ENCODE measurements around the gene MCHR1. TPM values are rescaled to one million over a fixed set of nuclear protein-coding genes. Genes with fewer than 3 reads are reported as not detected.
"Not testable (repeated sequence)": the region's sequence is repeated elsewhere in the genome, so short reads cannot be mapped to it uniquely, and the experiment has no call there.

Gene MCHR1
- total RNA-seq, 1 experiment from 2014 or later = not detected

DNA sequence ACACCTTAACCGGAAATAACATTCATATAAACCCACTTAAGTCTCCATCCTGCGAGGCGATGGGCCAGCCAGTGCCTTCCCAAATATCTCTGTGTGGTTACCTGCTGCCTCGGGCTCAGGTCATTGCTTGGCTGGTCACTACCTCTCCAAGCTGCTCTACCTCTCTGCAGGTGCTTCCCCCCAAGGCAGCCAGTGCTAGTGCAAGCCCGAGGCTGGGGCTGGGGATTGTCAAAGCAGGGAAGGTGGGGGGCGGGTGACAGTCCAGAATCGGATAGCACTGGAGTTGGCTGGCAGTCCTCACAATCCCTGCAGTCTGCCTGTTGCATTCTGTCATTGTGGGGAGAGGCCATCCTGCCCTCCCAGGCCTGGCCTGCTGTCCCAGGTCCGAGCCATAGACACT lies 11.1 kb downstream of the MCHR1 start:
- no peak for DNase-seq (ENCODE audit: low read depth)

DNA sequence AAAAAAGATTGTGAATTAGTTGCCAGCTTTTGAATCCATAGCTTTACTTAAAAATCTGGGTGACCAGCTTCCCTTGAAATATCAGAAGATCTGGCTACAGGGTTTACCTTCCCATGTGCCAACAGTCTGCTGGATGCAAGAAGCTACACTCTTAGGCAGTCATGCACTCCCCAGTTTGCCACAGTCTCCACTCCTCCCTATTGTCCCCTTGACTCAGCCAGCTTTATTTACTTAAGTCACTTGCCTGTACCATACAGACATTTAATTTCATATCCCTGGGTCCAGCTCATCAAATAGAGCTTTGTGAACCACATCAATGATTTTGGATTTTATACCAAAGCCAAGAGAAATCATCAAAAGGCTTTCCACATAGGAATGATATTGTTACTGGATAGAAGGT lies 12.2 kb downstream of the MCHR1 start:
- DNase-seq (ENCODE audit: low read depth) = no peak

DNA sequence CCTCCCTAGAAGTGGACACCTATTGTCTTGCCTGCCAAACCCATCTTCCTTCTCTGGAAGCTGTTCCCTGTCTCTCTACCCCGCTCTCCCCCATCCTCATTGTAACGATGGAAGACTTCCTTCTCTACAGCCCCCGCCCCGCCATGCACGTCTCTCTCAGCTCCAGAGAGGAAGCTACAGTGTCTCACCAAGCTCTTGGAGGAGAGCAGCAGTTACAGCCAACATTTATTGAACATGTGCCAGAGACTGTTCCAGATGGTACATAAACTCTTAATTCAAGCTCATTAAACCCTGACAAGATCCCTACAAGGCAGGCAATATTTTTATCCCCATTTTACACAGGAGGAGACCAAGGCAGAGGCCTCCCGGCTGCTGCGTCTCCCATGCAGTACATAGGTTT lies 15.1 kb downstream of the MCHR1 start:
- DNase-seq (ENCODE audit: low read depth) = no peak

DNA sequence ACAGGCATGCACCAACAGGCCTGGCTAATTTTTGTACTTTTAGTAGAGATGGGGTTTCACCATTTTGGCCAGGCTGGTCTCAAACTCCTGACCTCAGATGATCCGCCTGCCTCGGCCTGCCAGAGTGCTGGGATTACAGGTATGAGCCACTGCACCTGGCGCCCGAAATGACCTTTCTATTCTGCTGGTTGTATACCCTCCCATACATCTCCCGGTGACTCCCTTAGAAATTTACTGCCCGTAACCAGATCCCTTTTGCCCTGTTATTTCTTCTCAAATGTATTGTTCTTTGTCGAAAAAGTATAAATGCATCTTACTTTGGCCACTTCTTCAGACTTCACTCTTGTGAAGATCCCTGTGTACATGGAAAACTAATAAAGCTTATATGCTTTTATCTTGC lies 22.0 kb downstream of the MCHR1 start:
- no peak for DNase-seq (ENCODE audit: low read depth)

DNA sequence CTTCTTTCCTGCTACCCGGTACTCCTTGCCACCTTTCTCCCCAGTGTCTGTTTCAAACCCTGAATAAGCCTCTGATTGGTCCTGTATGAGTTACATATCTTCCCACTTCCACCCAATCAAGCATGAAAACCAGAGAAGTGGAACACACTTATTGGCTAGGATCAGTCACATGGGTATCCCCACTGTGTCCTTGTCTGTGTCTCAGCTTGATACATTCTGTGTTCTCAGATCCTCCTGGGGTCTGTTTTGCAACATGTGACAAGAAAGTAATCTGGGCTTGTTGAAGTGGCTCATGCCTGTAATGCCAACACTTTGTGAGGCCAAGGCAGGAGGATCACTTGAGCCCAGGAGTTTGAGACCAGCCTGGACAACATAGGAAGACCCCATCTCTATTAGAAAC lies 23.9 kb downstream of the MCHR1 start:
- DNase-seq (ENCODE audit: low read depth) = no peak

DNA sequence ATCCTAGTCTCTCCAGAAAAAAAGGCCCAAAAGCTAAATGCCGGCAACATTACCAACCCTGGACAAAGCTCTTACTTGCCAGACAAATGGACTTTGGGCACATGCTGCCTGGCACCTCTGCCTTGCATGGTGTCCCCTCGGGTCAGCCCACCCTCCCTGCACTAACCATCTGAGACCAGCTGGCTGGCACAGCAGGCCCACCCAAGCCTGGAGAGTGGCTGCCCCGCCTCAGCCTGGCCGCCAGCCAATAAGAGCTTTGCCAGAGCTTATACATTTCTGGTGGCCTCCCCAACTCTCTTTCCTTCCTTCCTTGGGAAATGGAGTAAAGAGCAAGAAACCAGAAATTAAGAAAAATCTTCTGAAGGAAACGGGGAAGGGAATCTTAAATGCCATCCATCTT lies 24.5 kb downstream of the MCHR1 start:
- DNase-seq (ENCODE audit: low read depth) = no peak

DNA sequence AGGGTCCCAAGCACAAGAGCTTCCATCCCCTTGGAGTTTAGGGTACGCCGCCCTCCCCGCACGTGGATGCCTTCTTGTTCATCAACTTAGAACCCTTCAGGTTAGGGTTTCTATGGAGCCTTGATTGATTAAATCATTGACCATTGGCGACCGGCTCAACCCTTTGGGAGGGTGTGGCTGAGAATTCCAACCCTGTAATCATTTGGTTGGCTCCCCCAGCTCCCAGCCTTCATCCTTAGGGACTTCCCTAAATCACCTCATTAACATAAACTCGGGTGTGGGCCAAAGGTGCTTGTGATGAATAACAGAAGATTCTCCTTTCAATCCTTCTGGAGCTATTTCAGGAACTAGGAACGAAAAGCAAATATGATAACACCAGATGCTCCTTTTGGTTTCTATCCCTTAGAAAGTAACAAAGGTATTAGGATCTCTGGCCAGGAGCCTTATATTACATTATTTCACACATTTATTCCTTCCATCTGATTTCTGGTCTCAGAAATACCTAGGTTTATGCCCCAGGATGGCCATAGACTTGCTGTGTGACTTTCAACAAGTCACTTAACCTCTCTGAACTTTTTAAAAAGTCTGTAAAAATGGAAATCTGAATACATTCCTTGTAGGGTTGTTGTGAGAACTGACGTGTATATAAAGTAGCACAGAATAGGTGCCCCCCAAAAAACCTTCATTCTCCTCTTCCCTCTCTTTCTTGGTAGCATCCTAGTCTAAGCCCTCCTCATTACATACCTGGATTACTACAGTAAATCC lies 26.8 kb downstream of the MCHR1 start:
- DNase-seq (ENCODE audit: low read depth) = no peak

DNA sequence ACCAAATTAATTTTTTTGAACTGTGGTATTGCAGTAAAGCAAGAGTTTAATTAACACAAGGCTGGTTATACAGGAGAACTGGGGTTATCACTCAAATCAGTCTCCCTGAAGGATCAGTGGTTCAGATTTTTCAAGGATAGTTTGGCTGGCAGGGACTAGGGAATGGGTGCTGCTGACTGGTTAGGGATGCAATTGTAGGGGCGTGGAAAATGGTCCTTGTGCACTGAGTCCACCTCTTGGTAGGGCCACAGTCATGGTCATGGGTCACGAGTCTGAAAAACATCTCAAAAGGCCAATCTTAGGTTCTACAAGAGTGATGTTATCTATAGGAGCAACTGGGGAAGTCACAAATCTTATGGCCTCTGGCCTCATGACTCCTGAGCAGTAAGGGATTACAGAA lies 27.9 kb downstream of the MCHR1 start:
- DNase-seq (ENCODE audit: low read depth) = no peak

DNA sequence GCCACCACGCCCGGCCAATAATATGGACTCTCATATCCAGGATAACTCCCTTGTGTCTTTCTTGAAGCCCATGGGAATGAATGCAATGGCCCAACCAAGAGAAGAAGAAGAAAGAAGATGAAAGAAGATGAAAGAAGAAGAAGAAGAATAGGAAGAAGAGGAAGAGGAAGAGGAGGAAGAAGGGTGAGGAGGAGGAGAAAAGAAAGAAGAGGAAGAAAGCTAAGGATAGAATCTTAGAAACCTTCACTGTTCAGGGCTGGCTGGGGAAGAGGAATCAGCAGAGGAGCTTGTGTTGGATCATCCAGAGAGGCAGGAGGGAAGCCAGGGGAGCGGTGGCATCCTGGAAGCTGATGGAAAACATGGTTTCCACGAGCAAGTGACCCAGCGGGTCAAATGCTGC lies 28.9 kb downstream of the MCHR1 start:
- no peak for DNase-seq (ENCODE audit: low read depth)

DNA sequence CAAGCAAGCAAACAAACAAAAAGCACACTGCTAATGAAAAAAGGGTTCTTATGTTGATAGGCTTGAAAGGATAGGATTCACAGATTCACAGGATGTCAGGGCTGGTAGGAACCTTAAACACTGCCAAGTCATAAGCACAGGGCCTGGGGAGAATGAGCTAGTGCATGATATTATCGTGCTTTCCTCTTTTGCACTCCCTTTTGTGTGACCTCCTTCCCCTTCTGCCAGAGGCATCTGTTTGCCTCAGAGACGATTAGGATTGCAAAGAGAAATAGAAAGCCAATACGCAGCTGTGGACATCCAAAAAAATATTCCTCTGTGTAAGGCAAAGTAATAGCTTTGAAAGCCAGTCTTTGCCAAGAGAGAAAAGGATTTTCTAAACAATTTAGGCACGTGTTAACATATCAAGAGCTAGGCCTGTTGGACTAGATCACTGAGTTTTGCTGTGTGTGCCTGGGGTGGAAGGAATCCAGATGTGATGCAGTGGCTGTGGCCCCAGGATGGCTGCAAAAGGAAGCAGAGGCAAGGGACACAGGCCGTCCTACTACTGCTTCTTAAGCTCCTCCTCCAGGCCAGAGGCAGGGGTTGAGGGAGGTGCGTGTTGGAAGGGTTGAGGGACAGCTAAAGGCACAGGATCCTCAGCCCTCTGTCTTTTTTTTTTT lies 30.6 kb downstream of the MCHR1 start:
- DNase-seq (ENCODE audit: low read depth) = no peak

DNA sequence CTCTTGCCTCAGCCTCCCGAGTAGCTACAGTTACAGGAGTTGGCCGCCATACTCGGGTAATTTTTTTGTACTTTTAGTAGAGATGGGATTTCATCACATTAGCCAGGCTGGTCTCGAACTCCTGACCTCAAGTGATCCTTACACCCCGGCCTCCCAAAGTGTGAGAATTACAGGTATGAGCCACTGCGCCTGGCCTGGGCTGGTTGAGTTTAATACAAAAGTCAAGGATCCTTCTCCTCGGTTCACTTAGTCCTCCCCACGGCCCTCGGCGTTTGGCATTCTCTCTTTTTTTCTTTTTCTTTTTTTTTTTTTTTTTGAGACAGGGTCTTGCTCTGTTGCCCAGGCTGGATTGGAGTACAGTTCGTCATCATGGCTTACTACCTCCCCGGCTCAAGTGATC lies 33.0 kb downstream of the MCHR1 start:
- no peak for DNase-seq (ENCODE audit: low read depth)

DNA sequence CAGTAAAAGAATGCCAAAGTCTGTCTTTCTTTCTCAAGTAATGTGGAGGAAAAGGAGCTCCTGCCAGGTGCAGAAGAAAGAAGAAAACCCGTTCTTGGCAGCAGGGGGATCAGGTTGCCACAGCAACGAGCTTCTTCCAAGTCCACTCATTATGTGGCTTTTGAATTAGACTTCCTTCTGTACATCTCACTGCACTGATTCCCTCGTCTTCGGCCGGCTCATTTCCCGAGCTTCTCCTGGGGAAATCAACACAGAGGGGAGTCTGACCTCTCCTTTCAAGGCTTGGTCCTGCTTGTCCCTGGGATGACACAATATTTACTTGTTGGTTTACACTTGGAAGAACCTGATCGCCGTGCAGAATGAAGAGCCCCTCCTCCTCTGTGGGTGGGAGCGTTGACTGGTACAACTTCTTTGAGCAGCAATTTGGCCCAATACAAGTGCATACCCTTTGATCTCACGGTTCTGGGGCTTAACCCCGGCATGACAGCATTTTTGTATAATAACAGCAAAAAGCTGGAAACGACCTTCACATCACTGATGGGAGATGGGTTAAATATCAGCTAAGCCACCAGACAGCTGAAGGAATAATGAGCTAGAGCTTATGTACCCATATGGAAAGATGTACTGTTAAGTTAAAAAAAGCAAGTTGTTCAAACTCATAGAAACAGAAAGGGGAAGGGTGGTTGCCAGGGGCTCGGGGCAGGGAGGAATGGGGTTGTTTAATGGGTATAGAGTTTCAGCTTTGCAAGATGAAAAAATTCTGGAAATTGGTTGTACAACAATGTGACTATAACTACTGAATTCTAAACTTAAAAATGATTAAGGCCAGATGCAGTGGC lies 35.4 kb downstream of the MCHR1 start:
- DNase-seq (ENCODE audit: low read depth) = peak; percentile 49

DNA sequence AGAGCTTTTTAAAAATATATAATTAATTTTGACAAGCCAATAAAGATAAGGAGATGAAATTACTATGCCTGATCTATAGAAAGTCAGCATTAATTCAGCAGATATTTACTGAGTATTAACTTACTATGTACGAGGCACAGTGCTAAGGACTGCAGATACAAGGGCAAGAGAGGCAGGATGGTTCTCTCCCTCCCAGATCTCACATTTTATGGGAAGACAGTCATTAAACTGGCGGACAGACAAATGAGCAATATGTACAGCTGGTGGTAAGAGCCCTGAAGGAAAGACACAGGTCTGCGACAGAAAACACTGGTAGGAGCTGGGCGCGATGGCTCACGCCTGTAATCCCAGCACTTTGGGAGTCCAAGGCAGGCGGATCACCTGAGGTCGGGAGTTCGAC lies 36.8 kb downstream of the MCHR1 start:
- DNase-seq (ENCODE audit: low read depth) = no peak

DNA sequence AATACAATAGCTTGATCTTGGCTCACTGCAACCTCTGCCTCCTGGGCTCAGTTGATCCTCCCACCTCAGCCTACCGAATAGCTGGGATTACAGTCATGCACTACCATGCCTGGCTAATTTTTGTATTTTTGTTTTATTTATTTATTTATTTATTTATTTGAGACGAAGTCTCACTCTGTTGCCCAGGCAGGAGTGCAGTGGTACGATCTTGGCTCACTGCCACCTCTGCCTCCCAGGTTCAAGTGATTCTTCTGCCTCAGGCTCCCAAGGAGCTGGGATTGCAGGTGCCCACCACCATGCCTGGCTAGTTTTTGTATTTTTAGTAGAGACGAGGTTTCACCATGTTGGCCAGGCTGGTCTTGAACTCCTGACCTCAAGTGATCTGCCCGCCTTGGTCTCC lies 38.4 kb downstream of the MCHR1 start:
- DNase-seq (ENCODE audit: low read depth) = not testable (repeated sequence)

DNA sequence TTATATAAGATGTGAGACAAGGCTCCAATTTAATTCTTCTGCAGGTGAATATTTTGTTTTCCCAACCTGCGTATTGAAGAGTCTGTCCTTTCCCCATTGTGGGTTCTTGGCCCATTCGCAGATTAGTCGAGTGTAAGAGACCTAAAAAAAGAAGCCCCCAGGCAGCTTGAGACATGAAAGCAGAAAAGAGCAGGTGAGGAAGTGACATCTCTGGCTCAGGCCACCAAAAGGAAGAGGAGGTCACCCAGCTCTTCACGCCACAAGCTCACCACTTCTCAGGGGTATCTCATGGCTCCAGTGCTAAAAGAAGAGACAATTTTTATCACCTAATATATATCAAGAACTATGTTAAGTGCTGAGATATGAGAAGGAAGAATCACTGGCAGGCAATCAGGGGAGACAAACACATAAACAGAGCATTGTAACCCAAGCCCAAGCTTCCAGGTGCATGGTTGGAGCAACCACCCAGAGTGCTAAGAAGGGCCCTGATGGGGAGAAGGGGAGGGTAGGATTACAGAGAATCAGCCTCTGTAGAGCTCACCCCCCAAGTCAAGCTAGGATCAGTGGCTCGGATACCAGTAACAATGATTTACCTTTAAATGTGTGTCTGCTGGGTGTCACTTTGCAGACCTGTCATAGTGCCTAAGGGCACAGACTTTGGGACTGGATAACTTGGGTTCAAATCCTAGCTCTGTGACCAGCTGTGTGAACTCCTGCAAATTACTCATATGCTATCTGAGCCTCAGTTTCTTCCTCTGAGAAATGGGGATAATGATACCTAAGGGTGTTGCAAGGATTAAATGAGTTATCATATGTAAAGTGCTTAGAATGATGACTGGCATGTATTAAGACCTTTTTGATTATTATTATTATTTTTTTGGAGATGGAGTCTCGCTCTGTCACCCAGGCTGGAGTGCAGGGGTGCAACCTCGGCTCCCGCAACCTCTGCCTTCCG lies 39.2 kb downstream of the MCHR1 start:
- no peak for DNase-seq (ENCODE audit: low read depth)

DNA sequence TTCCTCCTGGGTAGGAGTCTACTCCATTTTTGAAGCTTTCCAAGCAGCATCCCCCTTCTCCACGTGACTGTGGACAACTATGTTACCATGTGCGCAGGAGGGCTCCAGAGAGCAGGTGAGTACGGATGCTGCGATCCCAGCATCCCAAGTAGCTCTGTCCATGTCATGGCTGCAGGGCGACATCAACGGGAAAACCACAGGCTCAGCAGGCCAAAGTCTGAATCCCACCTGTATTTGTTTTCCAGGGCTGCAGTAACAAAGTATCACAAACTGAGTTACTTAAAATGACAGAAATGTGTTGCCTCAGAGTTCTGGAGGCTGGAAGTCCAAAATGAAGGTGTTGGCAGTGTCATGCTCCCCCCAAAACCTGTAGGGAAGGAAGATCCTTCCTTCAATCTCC lies 40.3 kb downstream of the MCHR1 start:
- DNase-seq (ENCODE audit: low read depth) = no peak

DNA sequence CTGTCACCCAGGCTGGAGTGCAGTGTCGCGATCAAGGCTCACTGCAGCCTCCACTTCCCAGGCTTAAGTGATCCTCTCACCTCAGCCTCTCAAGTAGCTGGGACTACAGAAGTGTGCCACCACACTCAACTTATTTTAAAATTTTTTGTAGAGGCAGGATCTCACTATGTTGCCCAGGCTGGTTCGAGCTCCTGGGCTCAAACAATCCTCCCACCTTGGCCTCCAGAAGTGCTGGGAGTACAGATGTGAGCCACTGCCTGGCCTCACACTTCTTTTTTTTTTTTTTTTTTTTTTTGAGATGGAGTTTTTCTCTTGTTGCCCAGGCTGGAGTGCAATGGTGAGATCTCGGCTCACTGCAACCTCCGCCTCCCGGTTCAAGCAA lies 40.9 kb downstream of the MCHR1 start:
- not testable (repeated sequence) for DNase-seq (ENCODE audit: low read depth)

DNA sequence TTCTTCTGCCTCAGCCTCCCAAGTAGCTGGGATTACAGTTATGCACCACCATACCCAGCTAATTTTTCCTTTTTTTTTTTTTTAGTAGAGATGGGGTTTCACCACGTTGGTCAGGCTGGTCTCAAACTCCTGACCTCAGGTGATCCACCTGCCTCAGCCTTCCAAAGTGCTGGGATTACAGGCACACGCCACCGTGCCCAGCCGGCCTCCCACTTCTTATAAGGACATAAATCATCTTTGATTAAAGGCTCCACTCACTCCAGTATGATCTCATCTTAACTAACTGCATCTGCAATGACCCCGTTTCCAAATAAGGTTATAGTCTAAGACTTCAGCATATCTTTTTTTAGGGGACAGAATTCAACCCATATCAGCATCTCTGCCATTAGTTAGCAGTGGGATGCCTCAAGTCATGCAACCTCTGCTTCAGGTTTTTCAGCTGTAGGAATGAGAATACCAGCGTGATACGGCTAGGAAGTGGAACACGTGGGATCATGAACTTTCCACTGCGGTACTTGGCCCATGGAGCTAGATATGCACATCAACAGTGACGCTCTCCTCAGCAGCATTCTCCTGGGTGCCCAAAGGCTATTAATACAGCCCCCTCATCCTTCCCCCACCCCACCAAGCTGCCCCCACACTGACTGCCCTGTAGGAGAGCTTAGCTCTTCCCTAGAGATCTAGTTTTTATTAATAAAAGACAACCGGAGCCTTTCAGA lies 41.4 kb downstream of the MCHR1 start:
- peak; percentile 24 for DNase-seq (ENCODE audit: low read depth)

DNA sequence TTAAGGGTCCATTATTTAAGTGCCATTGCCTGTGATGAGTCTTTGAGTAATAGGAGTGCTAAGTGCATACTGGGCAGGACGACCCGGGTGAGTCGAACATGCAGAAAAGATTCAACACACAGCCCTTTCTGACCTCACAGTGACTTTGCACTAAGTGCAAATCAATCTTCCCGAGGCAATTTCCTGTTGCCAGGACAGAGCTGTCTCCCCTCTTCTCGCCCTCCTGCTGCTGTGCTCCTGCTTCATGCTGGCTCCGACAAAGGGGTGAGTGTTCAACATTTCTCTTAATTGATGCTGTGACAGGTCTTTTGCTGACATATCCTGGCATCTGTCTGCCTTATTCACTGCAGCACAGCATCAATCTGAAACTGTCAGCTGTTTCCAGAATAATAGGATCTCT lies 42.0 kb downstream of the MCHR1 start:
- DNase-seq (ENCODE audit: low read depth) = peak; percentile 75

DNA sequence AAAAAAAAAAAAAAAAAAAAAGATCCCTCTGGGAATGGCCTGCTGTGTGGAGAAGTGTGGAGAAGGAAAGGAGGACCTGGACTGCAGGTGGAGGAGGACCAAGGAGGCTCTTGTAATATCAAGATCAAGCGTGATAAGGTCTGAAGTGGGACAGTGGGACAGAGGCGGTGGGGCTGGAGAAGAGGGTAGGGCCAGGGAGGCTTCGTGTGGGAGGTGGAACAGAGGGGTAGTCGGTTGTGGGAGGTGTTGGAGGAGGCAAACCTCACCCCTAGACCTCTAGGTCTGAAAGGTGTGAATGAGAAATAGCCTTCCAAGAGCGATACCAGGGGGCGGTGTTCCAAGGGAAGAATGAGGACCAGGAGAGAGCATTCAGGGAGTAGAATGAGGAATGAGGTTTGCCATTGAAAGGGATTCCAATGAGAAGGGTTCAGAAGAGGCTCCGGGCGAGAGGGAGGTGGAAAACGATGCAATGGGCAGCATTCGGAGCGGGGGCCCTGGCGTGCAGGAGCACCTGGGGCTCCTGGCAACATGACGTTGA lies 44.2 kb downstream of the MCHR1 start:
- DNase-seq (ENCODE audit: low read depth) = no peak

DNA sequence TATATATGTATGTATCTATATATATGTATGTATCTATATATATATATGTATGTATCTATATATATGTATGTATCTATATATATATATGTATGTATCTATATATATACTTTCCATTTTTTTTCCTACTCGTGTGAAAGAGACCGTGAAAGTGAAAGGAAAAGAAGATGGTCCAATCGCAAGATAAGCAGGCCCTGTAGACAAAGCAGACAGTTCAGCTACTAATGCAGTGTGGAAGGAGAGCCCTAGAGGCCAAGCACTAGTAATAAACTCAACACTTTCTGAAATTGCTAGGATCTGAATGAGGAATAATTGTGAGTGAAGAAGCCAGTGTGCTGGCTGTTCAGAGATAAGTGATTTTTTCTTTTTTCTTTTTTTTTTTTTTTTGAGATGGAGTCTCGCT lies 47.2 kb downstream of the MCHR1 start:
- DNase-seq (ENCODE audit: low read depth) = no peak

Measured in Daoy (cell line).